ENCODE measurements around the gene COX20.

- TF ChIP-seq EP300 (IDR thresholded peaks at IDR 0.05) (no peak), POLR2A (IDR thresholded peaks at IDR 0.05) (no peak), POLR2AphosphoS5 (IDR thresholded peaks at IDR 0.05) (no peak)
- TF ChIP-seq, protein P1, sequence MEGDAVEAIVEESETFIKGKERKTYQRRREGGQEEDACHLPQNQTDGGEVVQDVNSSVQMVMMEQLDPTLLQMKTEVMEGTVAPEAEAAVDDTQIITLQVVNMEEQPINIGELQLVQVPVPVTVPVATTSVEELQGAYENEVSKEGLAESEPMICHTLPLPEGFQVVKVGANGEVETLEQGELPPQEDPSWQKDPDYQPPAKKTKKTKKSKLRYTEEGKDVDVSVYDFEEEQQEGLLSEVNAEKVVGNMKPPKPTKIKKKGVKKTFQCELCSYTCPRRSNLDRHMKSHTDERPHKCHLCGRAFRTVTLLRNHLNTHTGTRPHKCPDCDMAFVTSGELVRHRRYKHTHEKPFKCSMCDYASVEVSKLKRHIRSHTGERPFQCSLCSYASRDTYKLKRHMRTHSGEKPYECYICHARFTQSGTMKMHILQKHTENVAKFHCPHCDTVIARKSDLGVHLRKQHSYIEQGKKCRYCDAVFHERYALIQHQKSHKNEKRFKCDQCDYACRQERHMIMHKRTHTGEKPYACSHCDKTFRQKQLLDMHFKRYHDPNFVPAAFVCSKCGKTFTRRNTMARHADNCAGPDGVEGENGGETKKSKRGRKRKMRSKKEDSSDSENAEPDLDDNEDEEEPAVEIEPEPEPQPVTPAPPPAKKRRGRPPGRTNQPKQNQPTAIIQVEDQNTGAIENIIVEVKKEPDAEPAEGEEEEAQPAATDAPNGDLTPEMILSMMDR (IDR thresholded peaks at IDR 0.05) = no peak
Measured at GRCh38 chr1:244868484-244869363, 33.3 kb downstream of the COX20 start.

Data from gastroesophageal sphincter (tissue), 3 donors.